ENCODE data around the gene TRNP1. TPM values are rescaled to one million over a fixed set of nuclear protein-coding genes. Genes with fewer than 3 reads are reported as not detected.
"Not testable (repeated sequence)": the region's sequence is repeated elsewhere in the genome, so short reads cannot be mapped to it uniquely, and the experiment has no call there.

The TRNP1 gene
- total and polyA plus RNA-seq, 2 of the 4 experiments (the other 2 are of a cell fraction) = 63.3 to 91.6 TPM

DNA sequence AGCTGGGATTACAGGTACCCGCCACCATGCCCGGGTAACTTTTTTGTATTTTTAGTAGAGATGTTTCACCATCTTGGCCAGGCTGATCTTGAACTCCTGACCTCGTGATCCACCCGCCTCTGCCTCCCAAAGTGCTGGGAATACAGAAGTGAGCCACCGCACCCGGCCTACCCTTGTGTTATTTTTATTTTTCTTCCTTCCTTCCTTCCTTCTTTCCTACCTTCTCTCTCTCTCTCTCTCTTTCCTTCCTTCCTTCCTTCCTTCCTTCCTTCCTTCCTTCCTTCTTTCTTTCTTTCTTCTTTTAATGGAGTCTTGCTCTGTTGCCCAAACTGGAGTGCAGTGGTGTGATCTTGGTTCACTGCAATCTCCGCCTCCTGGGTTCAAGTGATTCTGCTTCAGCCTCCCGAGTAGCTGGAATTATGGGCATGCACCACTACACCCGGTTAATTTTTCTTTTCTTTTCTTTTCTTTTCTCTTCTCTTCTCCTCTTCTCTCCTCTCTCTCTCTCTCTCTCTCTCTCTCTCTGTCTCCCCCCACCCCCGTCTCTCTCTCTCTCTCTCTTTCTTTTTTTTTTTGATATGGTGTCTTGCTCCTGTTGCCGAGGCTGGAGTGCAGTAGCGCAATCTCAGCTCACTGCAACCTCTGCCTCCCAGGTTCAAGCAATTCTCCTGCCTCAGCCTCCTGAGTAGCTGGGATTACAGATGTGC is 3.9 kb upstream of the TRNP1 start:
- H2AK9ac ChIP-seq (replicated peaks; ENCODE audit: low read depth, low read length, poor library complexity); POLR2A ChIA-PET (ENCODE audit: unreplicated experiment); H3K9me3 ChIP-seq (ENCODE audit: control insufficient read depth, insufficient read depth, low read length); H4K91ac ChIP-seq (ENCODE audit: insufficient read depth, low read depth, low read length); H2AFZ ChIP-seq (replicated peaks; ENCODE audit: low read length, poor library complexity); H3K56ac ChIP-seq (ENCODE audit: extremely low read depth, insufficient read depth, low read length); H3K27ac ChIP-seq (ENCODE audit: insufficient read depth, low read length); H4K8ac ChIP-seq (ENCODE audit: low read depth in 2 of 2, low read length in 2 of 2); dilution Hi-C loops (cut with HindIII; ENCODE audit: low sequenced_read_pairs, unreplicated experiment); H2BK120ac ChIP-seq (ENCODE audit: low read depth, low read length); H2BK5ac ChIP-seq (ENCODE audit: low read depth, low read length, poor library complexity, severe bottlenecking); DNase-seq; H3K9ac ChIP-seq (ENCODE audit: low read depth, low read length); H3K14ac ChIP-seq (replicated peaks; ENCODE audit: low read depth, low read length); H2BK15ac ChIP-seq (ENCODE audit: low read depth, low read length); H3K79me1 ChIP-seq (ENCODE audit: low read depth in 1 of 2, low read length in 2 of 2); H3K18ac ChIP-seq (ENCODE audit: low read depth, low read length); BruUV-seq (replicated peaks); H3K27me3 ChIP-seq (ENCODE audit: control insufficient read depth, insufficient read depth, low read length); H4K20me1 ChIP-seq (ENCODE audit: insufficient read depth, low read length); H3K23ac ChIP-seq (ENCODE audit: low read depth, low read length); H3K36me3 ChIP-seq (ENCODE audit: control insufficient read depth, insufficient read depth, low read length); H4K5ac ChIP-seq (ENCODE audit: low read depth, low read length); H2BK20ac ChIP-seq (ENCODE audit: low read depth, low read length); intact Hi-C loops (cut with micrococcal nuclease); H3K4me3 ChIP-seq (ENCODE audit: insufficient read depth, low read depth, low read length); H3K4ac ChIP-seq (ENCODE audit: low read depth, low read length); in situ Hi-C loops (cut with MboI; ENCODE audit: low sequenced_read_pairs); CTCF ChIA-PET; H3K4me2 ChIP-seq (ENCODE audit: low read depth, low read length); ATAC-seq (ENCODE audit: low read depth): not testable (repeated sequence)
- 60% methylated on average over 2 of the region's 12 CpGs; no CpG with 5 or more reads in 1 of the 2 experiments for WGBS, 2 experiments (ENCODE audit: extremely low coverage in 2 of 2, insufficient read length in 1 of 2)
- Histone ChIP-seq H3K9me1 (ENCODE audit: insufficient read depth, low read length) (peaks cover 15% of the 10 kb centered on the region), H2AK5ac (ENCODE audit: low read depth, low read length) (peak overlapping the region; percentile 13; the same call in 1 of the 2 replicates), H3K4me1 (ENCODE audit: control insufficient read depth, insufficient read depth, low read length) (peaks cover 18% of the 10 kb centered on the region)
